Measurements from ENCODE around the gene NUF2.
"Not testable (repeated sequence)": the region's sequence is repeated elsewhere in the genome, so short reads cannot be mapped to it uniquely, and the experiment has no call there.

The NUF2 gene

GRCh38 chr1:163335216-163335615, 13.5 kb downstream of the NUF2 start:
- DNase-seq (ENCODE audit: low read depth in 2 of 2) = no peak

GRCh38 chr1:163337631-163338030, 15.9 kb downstream of the NUF2 start:
- DNase-seq (ENCODE audit: low read depth in 2 of 2) = no peak

GRCh38 chr1:163346326-163346870, 24.6 kb downstream of the NUF2 start:
- DNase-seq (ENCODE audit: low read depth in 2 of 2) = no peak

- no peak for DNase-seq (ENCODE audit: low read depth in 2 of 2)
Observed at GRCh38 chr1:163347106-163347505, 25.4 kb downstream of the NUF2 start.

DNA sequence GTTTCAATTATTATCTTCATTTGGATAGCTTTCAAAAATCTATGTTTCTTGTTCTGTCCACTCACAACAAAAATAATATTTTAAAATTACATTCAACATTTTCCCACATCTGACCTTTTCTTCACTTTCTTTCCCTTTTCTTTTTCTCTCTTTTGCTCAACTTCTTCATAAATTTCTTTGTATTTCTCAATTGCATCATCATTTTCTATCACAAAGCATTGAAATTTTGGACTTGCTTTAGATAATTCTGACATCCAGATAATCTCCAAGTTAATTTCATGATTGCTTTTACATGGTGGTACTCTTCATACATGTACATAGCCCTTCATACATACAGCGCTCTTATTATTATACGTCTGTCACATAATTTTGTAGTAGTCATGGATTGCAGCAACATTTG, 30.2 kb downstream of the NUF2 start:
- DNase-seq (ENCODE audit: low read depth in 2 of 2) = no peak

DNA sequence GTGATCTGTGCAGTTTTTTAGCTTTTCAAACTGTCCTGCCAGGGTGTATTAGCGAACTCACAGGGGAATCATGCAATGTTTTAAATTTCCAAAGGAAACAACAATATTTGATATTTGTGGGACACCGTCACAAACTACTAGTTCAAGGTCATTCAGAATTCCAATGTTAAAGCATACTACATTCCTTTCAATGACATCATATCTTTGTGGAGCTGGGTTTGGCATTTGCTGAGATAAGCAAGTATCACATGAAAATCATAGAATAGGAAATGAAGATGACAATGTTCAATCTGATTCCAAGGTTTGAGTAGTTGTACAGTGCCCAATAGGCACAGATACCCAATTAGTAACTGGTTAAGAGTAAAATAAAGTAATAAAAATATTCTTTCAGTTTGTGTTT, 35.6 kb downstream of the NUF2 start:
- no peak for DNase-seq (ENCODE audit: low read depth in 2 of 2)

- not testable (repeated sequence) for DNase-seq (ENCODE audit: low read depth in 2 of 2)
Observed at GRCh38 chr1:163358172-163358571, 36.4 kb downstream of the NUF2 start.

DNA sequence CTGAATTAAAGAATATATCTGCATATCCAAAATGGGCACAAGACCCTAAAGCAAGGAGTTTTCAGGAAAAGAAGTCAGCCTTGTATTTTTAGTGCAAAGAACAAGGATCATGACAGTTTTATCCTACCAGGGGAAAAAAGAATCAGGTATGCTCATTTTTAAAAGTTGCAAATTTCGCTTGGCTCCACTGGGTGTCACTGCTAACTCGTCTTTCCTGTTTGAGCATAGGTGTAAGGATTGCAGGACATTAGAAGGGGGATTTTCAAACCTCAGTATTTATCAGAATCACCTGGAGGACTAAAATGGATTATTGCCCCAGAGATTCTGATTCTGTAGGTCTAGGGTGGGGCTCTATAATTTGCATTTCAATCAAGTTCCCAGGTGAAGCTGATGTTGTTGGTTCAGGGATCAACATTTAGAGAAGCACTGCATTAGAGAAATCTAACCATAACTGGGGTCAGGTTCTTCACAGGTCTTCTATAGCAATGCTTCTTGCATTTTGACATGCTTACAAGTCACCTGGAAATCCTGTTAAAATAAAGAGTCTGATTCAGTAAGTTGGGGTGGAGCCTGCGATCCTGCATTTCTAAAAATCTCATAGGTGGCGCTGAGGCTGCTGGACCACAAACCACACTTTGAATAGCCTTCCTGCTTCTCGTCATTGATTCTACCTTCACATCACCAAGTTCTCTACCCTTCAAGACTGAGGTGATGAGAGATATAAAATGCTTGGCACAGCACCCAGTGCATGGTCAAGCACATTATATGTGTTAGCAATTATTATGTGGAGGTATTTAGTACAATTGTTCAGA, 39.6 kb downstream of the NUF2 start:
- no peak for DNase-seq (ENCODE audit: low read depth in 2 of 2)

DNA sequence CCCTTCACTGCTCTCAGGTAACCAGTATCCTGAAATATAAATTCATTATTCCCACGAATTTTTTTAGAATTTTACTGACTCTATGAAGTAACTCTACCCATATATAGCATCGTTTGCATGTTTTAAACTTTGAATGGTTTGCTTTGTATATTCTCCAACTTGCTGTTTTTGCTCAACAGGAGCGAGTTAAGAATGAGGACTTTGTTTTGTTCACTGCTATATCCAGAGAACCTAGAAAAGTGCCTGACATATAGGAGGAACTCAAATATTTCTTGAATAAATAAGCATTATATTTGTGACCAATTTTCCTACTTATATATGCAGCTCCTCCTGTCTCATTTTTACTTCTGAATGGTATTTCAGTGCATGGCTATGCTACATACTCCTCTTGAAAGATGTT, 43.4 kb downstream of the NUF2 start:
- DNase-seq (ENCODE audit: low read depth in 2 of 2) = no peak

DNA sequence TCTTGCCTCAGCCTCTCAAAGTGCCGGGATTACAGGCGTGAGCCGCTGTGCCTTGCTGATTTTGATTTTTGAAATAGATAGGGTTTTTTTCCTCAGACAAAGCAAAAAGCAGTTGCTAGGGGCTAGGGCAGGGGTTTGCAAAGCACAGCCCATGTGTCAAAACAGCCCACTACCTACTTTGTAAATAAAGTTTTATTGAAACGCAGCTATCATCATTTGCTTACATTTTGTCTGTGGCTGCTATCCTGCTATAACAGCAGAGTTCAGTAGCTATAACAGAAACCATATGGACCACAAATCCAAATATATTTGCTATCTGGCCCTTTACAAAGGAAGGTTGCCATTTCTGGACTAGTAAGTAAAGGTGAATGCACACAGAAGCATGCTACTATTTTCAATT, 44.8 kb downstream of the NUF2 start:
- DNase-seq (ENCODE audit: low read depth in 2 of 2) = no peak

DNA sequence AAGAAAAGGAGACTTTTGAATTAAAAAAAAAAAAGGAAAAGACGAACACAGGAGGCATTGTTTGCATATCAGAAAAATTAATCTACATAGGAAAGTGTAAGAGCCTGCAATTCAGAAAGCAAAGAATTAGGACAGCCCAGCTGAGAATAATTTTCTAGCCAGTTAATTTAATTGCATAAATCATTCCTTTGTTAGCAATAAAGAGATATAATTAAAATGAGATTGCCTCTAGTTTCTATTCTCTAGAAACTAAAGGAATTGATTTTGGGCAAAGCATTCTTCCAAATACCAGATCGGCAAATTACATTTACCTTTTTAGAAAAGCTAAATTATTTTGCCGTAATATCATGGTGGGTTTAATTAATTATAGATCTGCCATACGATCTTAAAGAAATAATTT, 46.0 kb downstream of the NUF2 start:
- no peak for DNase-seq (ENCODE audit: low read depth in 2 of 2)

GRCh38 chr1:163372576-163372975, 50.8 kb downstream of the NUF2 start:
- no peak for DNase-seq (ENCODE audit: low read depth in 2 of 2)

- no peak for DNase-seq (ENCODE audit: low read depth in 2 of 2)
Observed at GRCh38 chr1:163378554-163378953, 56.8 kb downstream of the NUF2 start.

DNA sequence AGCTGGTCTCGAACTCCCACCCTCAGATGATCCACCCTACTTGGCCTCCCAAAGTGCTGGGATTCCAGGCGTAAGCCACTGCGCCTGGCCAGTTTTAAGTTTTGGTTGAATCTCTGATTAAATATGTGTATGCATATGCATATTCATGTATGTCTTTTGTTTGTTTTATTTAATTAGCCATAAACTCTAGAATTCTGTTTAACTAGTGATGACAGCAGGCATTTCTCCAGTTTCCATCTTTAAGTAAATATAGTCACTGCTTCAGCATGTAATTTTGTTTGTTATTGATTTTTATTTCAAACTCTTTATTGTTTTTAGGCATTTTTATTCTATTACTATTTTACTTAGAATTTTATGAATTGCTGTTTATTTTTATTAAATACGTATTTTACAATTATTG, 58.0 kb downstream of the NUF2 start:
- DNase-seq (ENCODE audit: low read depth in 2 of 2) = no peak

DNA sequence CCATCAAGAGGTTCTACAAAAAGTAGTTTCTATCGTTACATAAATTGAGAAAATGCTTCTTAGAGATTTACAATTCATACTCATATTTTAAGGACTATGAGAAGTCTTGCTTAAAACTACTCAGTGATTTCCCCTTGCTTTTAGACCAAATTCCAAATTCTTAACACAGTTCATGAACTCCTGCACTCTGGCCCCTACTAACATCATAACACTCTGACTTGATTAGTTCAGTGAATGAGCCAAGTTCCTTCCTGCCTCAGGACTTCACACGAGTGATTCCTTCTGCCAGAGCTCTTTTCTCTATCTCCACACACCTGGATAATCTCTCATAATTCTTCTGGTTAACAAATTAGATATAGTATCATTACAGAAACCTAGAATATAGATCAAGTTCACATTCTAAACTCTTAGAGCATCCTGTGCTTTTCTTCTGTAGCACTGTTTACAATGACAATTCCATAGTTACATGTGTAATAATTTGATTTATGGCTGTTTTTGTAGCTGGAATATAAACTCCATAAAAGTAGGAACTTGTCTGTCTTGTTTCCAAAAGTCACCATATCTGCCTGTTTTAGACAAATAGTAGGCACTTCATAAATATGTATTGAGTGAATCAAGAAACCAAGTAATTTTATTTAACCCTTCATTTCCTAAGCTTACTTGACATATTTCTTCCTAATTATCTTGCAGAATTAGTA, 59.9 kb downstream of the NUF2 start:
- no peak for DNase-seq (ENCODE audit: low read depth in 2 of 2)

DNA sequence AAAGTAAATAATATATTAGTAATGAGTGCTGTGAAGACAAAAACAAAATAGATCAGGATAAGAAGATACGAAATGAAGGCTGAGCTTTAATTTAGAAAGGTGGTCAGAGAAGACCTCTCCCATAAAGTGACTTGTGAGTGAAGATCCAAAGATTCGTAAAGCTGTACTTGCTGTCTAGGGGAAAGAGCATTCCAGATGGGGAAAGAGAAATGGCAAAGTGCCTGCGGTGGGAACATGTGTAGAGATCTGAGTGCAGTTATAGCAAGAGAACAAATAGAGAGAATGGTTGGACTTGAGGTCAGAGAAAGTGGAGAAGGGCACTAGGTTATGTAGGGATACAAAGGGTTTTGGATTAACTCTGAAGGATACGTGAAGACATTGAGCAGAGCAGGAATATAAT, 60.6 kb downstream of the NUF2 start:
- no peak for DNase-seq (ENCODE audit: low read depth in 2 of 2)

DNA sequence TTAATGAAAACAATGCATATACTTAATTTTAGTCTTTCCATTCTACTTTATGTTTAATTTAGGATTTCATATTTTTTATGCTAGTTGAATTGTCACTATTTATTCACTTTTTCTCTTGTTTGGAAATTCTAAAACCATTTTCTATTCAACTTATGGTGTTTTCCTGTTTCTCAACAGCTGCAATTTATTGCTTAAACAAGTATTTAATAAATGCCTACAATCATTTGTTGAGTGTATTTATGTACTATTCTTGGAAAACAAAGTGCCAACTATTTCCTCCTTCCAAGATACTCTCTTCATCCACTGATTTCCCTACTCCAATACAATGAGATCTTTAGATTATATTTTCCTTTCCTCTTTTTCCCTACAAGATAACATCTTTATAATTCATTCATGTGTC, 65.4 kb downstream of the NUF2 start:
- DNase-seq (ENCODE audit: low read depth in 2 of 2) = no peak

DNA sequence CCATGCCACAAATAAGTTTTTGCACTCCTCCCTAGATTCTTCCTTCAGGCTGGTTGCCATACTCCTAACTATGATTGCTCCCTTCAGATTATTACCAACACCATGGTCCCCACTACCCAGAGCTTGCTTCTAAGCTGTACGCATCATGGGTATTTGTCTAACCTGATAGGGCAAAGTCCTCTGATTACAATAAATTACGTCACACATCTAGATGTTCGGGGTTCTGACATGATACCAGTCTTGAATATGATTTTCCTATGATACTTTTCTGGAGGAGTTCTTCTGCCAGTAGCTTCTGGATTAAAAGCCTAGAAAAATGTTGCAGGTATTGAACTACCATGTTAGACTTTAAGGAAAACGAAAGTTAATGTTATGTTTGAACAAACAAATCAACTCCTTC, 67.2 kb downstream of the NUF2 start:
- DNase-seq (ENCODE audit: low read depth in 2 of 2) = no peak

GRCh38 chr1:163395790-163396189, 74.0 kb downstream of the NUF2 start:
- no peak for DNase-seq (ENCODE audit: low read depth in 2 of 2)

GRCh38 chr1:163397451-163398200, 75.9 kb downstream of the NUF2 start:
- no peak for DNase-seq (ENCODE audit: low read depth in 2 of 2)

DNA sequence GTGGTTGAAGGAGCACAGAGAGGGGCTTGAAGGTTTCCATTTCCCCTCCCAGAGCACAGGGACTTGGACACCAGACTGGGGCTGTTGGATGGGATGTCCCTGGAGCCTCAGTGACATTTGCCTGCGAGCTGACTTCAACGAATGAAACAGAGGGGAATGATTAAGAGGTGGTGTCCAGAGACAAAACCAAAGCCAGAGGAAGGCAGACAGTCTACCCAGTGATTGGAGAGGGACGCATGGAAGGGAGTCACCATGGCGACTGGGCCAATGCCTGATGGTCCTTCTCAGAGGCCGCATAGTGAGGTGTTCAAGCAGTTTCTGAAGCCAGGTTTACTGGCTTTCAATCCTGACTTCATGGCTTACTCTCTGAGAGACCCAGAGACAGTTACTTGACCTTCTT, 77.2 kb downstream of the NUF2 start:
- no peak for DNase-seq (ENCODE audit: low read depth in 2 of 2)

DNA sequence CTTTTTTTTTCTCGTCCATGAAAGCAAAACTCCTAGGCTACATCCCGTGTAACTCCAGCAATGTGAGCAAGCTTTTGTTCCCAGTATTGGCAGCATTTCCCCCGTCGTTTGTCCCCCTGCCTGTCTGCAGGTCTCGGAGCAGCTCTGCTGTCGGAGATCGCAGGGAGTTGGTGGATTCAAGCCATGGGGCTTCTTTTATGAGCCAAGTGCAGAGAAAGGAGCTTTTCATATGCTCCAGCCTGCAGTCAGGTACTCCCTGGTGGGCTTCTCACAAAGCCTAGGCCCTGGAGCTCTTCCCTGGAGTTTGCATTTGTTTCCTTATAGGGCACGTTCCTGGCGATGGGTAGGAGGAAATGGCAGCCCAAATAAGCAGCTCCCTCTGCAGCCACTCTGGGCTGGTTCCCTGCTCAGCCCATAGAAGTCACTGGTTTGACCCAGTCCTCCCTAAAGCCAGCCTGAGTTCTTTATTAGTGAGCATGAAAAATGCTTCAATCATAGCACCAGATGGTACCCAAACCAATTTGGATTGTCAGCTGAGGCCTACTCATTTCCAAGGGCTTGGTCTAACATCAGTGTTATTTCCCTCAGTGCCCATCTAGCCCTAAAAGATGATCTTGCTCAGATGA, 78.3 kb downstream of the NUF2 start:
- DNase-seq (ENCODE audit: low read depth in 2 of 2) = no peak

All from stimulated activated CD4-positive, alpha-beta T cell treated with anti-CD3 and anti-CD28 coated beads, Interleukin-15, amount 100 ng/mL, for 48 hours (primary cell).